CD4-positive, alpha-beta T cell (primary cell): ENCODE data around the gene AZGP1. TPM values are rescaled to one million over a fixed set of nuclear protein-coding genes. Genes with fewer than 3 reads are reported as not detected.

Source experiments
- ATAC-seq: fragments of 200-7000 bp; cut with Tn5 transposase; one replicate; pipeline ENCODE4 v1.10.0; 2022; ENCODE audit warnings: mild to moderate bottlenecking; ENCODE audit not compliant: poor library complexity
- CTCF ChIA-PET: fragments of 350-600 bp; sonication (Branson Sonifier 250); formaldehyde crosslinking; loops from one replicate; lab custom pipeline; 2021; ENCODE audit warnings: antibody characterized with exemption, inconsistent platforms; lab: Charles Lee
- POLR2A ChIA-PET: fragments of 350-600 bp; sonication (Branson Sonifier 250); formaldehyde crosslinking; loops from one replicate; lab custom pipeline; 2021; ENCODE audit warnings: antibody characterized with exemption, inconsistent platforms; lab: Charles Lee
- DNase-seq, 14 experiments: peaks; one replicate each; pipeline ENCODE4 v3.0.0-alpha.2; 2013 to 2020; ENCODE audit warnings: mixed read lengths in 2 of 14
- H3K27ac ChIP-seq, 2 donors: one replicate each; pipeline versions ENCODE4 v1.5.1 to v1.7.0; 2013; ENCODE audit warnings: low read length in 2 of 2, low read depth in 1 of 2, mild to moderate bottlenecking in 1 of 2
- H3K27me3 ChIP-seq, 2 experiments: 1 replicate in 1 of 2; 2 replicates in 1 of 2; pipeline versions ENCODE4 v1.6.1 to v1.7.0; 2013; ENCODE audit warnings: low read length in 2 of 2, control low read depth in 1 of 2, mild to moderate bottlenecking in 1 of 2, moderate library complexity in 1 of 2; ENCODE audit not compliant: insufficient read depth in 2 of 2, control insufficient read depth in 1 of 2
- H3K36me3 ChIP-seq: one replicate; pipeline ENCODE4 v1.6.1; 2013; ENCODE audit warnings: low read length, control low read depth; ENCODE audit not compliant: insufficient read depth
- H3K4me1 ChIP-seq: one replicate; pipeline ENCODE4 v1.6.1; 2013; ENCODE audit warnings: low read length, control low read depth; ENCODE audit not compliant: insufficient read depth
- H3K4me3 ChIP-seq: one replicate; pipeline ENCODE4 v1.5.1; 2013; ENCODE audit warnings: mild to moderate bottlenecking, low read length, moderate library complexity
- H3K9me3 ChIP-seq, 2 experiments: 1 replicate in 1 of 2; 2 replicates in 1 of 2; pipeline versions ENCODE4 v1.6.1 to v1.7.0; 2013; ENCODE audit warnings: low read length in 2 of 2, mild to moderate bottlenecking in 2 of 2, control low read depth in 1 of 2, moderate library complexity in 1 of 2; ENCODE audit not compliant: control insufficient read depth in 1 of 2, insufficient read depth in 1 of 2
- H3K27ac Mint-ChIP-seq: one replicate; pipeline ENCODE4 v1.8.0; 2020; ENCODE audit warnings: mixed read lengths
- H3K27me3 Mint-ChIP-seq: one replicate; pipeline ENCODE4 v1.8.0; 2021; ENCODE audit warnings: mixed read lengths
- H3K36me3 Mint-ChIP-seq: one replicate; pipeline ENCODE4 v1.8.0; 2021; ENCODE audit warnings: low read depth, mixed read lengths
- H3K4me1 Mint-ChIP-seq: one replicate; pipeline ENCODE4 v1.8.0; 2021; ENCODE audit warnings: low read depth, mixed read lengths
- H3K4me3 Mint-ChIP-seq: one replicate; pipeline ENCODE4 v1.8.0; 2020; ENCODE audit warnings: mild to moderate bottlenecking, mixed read lengths
- H3K9me3 Mint-ChIP-seq: one replicate; pipeline ENCODE4 v1.8.0; 2020; ENCODE audit warnings: mixed read lengths
- CTCF ChIP-seq: fragments of 200-600 bp; IDR thresholded peaks from one replicate; pipeline ENCODE4 v1.8.0; 2022; ENCODE audit warnings: antibody characterized with exemption, mild to moderate bottlenecking
- intact Hi-C, 2 experiments: fragments of 100-400 bp; cut with DNase I in 1 of 2; cut with micrococcal nuclease in 1 of 2; formaldehyde crosslinking; loops; one replicate each; pipeline versions ENCODE4 v1.15.1 to v1.9.0; 2023 to 2025; cut with DNase I, micrococcal nuclease
- total RNA-seq, 174 experiments: library from RNA in 2 of 174; stranded (reverse) in 2 of 174; gene quantifications; one replicate each; pipeline ENCODE4 v1.2.3 and lab custom pipeline; 2021 to 2026

The AZGP1 gene
- total RNA-seq, 2 experiments from 2014 or later: not detected

- H3K9me3 ChIP-seq: no peaks in the 10 kb centered on the region
- intact Hi-C loops: loop anchor here (1.0 to 10.0 kb wide), 6 partner anchors 18 to 440 kb away; partner anchors contain the start of genes ZKSCAN1 (in 1 of the 2), ZNF3 (in 1 of the 2) and ZNF655 (in 1 of the 2)
- no peaks in the 10 kb centered on the region for H3K36me3 Mint-ChIP-seq
- no peaks in the 10 kb centered on the region for H3K27me3 ChIP-seq
- ChIA-PET POLR2A (interaction anchor here (0.5 to 3.7 kb wide), 6 partner anchors 18 to 497 kb away, joined by 3 to 34 read pairs (median 6); partner anchors contain the start of genes MBLAC1, TRIM4, ZKSCAN1 and ZNF394), CTCF (interaction anchor here (0.8 kb wide), 1 partner anchor 133 kb away, joined by 3 read pairs; no protein-coding TSS in a partner anchor)
- no peak for TF ChIP-seq CTCF
- peaks cover 21% of the 10 kb centered on the region for H3K4me1 ChIP-seq
- no peaks in the 10 kb centered on the region for H3K27me3 Mint-ChIP-seq
- no peaks in the 10 kb centered on the region for H3K36me3 ChIP-seq
- H3K27ac Mint-ChIP-seq: peak overlapping the region; percentile 90
- H3K9me3 Mint-ChIP-seq: no peaks in the 10 kb centered on the region
- peak overlapping the region; percentile 42 to 66 for H3K27ac ChIP-seq
- peak overlapping the region; percentile 48 for H3K4me3 ChIP-seq
- peak; percentile 49 to 89 (median 68) for DNase-seq
- peak overlapping the region; percentile 82 for H3K4me3 Mint-ChIP-seq
- H3K4me1 Mint-ChIP-seq: peaks cover 22% of the 10 kb centered on the region
- ATAC-seq: peak; percentile 91
Measured at GRCh38 chr7:99997545-99998137, 21.8 kb upstream of the AZGP1 start.

GRCh38 chr7:99996755-99997544 lies 21.1 kb upstream of the AZGP1 start:
- TF ChIP-seq CTCF: no peak

DNA sequence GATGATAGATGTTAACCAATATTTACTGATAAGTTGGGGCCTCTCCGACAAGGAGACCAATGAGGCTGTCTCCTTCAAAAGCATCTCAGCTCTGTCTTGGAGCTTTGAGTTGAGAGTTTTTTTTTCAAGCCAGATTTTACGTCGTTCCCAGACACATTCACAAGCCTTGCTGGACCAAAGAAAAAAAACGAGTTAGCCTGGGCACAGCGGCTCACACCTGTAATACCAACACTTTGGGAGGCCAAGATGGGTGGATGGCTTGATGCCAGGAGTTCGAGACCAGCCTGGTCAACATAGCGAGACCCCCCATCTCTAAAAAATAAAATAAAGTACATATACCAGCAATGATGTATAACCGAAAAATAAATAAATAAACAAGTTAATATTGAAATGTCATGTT lies 19.0 kb upstream of the AZGP1 start:
- H3K36me3 ChIP-seq: no peaks in the 10 kb centered on the region
- peaks cover 30% of the 10 kb centered on the region for H3K4me1 ChIP-seq
- Mint-ChIP-seq H3K27me3 (no peaks in the 10 kb centered on the region), H3K9me3 (no peaks in the 10 kb centered on the region), H3K27ac (no peak overlapping the region), H3K4me1 (peaks cover 26% of the 10 kb centered on the region), H3K36me3 (no peaks in the 10 kb centered on the region), H3K4me3 (no peak overlapping the region)
- H3K4me3 ChIP-seq: no peak overlapping the region
- ATAC-seq (no peak), DNase-seq (no peak)
- no peak overlapping the region for H3K27ac ChIP-seq
- intact Hi-C loops: loop anchor here (1.0 to 10.0 kb wide), 5 partner anchors 57 to 438 kb away; partner anchors contain the start of genes ZNF3 (in 1 of the 2) and ZNF655 (in 1 of the 2)
- H3K9me3 ChIP-seq: no peaks in the 10 kb centered on the region
- H3K27me3 ChIP-seq: no peaks in the 10 kb centered on the region
- ChIA-PET CTCF (interaction anchor here (0.9 to 1.5 kb wide), 2 partner anchors 81 to 136 kb away, joined by 4 read pairs; no protein-coding TSS in a partner anchor), POLR2A (interaction anchor here (1.0 kb wide), 1 partner anchor 136 kb away, joined by 3 read pairs; no protein-coding TSS in a partner anchor)
- no peak for TF ChIP-seq CTCF

More at GRCh38 chr7:99996755-99997544, 21.1 kb upstream of the AZGP1 start:
- peaks cover 22% of the 10 kb centered on the region for H3K4me1 Mint-ChIP-seq
- no peaks in the 10 kb centered on the region for H3K9me3 Mint-ChIP-seq
- H3K27ac Mint-ChIP-seq: peak overlapping the region; percentile 90
- no peaks in the 10 kb centered on the region for H3K36me3 Mint-ChIP-seq
- H3K27me3 ChIP-seq: no peaks in the 10 kb centered on the region
- no peaks in the 10 kb centered on the region for H3K27me3 Mint-ChIP-seq
- POLR2A ChIA-PET: interaction anchor here (0.7 to 3.7 kb wide), 5 partner anchors 19 to 492 kb away, joined by 3 to 34 read pairs (median 6); partner anchors contain the start of genes MBLAC1, TRIM4, ZKSCAN1 and ZKSCAN5
- ATAC-seq (no peak), DNase-seq (no peak)
- peak overlapping the region; percentile 34 to 42 for H3K27ac ChIP-seq
- CTCF ChIA-PET: interaction anchor here (0.8 kb wide), 1 partner anchor 134 kb away, joined by 3 read pairs; no protein-coding TSS in a partner anchor
- intact Hi-C loops: loop anchor here (1.0 to 10.0 kb wide), 6 partner anchors 18 to 440 kb away; partner anchors contain the start of genes ZKSCAN1 (in 1 of the 2), ZNF3 (in 1 of the 2) and ZNF655 (in 1 of the 2)
- peaks cover 22% of the 10 kb centered on the region for H3K4me1 ChIP-seq
- H3K4me3 Mint-ChIP-seq: peak overlapping the region; percentile 82
- H3K9me3 ChIP-seq: no peaks in the 10 kb centered on the region
- H3K36me3 ChIP-seq: no peaks in the 10 kb centered on the region
- H3K4me3 ChIP-seq: peak overlapping the region; percentile 48
